Liver (tissue), 9 donors: Measurements from ENCODE around the gene PLLP. TPM values are rescaled to one million over a fixed set of nuclear protein-coding genes. Genes with fewer than 3 reads are reported as not detected.

Experiments used
- DNase-seq: peaks from one replicate; pipeline ENCODE4 v3.0.0-alpha.2; 2017; ENCODE audit warnings: low spot score
- H3K27ac ChIP-seq, 2 donors: one replicate each; pipeline ENCODE4 v1.7.0; 2013; ENCODE audit warnings: inconsistent platforms in 2 of 2, low read length in 2 of 2, control low read depth in 1 of 2, low read depth in 1 of 2, mild to moderate bottlenecking in 1 of 2
- H3K27me3 ChIP-seq, 4 donors: one replicate each; pipeline versions ENCODE4 v1.6.1 to v1.7.0; 2013; ENCODE audit warnings: low read length in 3 of 4, inconsistent platforms in 1 of 4, mild to moderate bottlenecking in 1 of 4, moderate library complexity in 1 of 4; ENCODE audit not compliant: control insufficient read depth in 4 of 4, insufficient read depth in 4 of 4
- H3K36me3 ChIP-seq, 4 donors: one replicate each; pipeline versions ENCODE4 v1.6.1 to v1.7.0; 2013; ENCODE audit warnings: low read length in 3 of 4, mild to moderate bottlenecking in 3 of 4, low read depth in 1 of 4, moderate library complexity in 1 of 4; ENCODE audit not compliant: control insufficient read depth in 4 of 4, insufficient read depth in 3 of 4
- H3K4me1 ChIP-seq, 4 donors: one replicate each; pipeline versions ENCODE4 v1.6.1 to v1.7.0; 2013; ENCODE audit warnings: low read length in 3 of 4, mild to moderate bottlenecking in 3 of 4, moderate library complexity in 1 of 4; ENCODE audit not compliant: control insufficient read depth in 4 of 4, insufficient read depth in 4 of 4
- H3K4me3 ChIP-seq, 3 donors: one replicate each; pipeline versions ENCODE4 v1.6.1 to v1.7.0; 2013; ENCODE audit warnings: low read length in 3 of 3, control low read depth in 1 of 3, low read depth in 1 of 3, mild to moderate bottlenecking in 1 of 3
- H3K9ac ChIP-seq, 2 donors: one replicate each; pipeline ENCODE4 v1.7.0; 2013; ENCODE audit warnings: low read length in 2 of 2, mild to moderate bottlenecking in 2 of 2, moderate library complexity in 2 of 2, control low read depth in 1 of 2, low read depth in 1 of 2
- H3K9me3 ChIP-seq, 4 donors: one replicate each; pipeline versions ENCODE4 v1.6.1 to v1.7.0; 2013; ENCODE audit warnings: low read length in 3 of 4; ENCODE audit not compliant: control insufficient read depth in 4 of 4
- ATF3 ChIP-seq: IDR thresholded peaks from 2 replicates; pipeline ENCODE4 v1.6.1; 2016; ENCODE audit warnings: antibody characterized with exemption
- CTCF ChIP-seq: fragments of 150-350 bp; IDR thresholded peaks from 2 replicates; pipeline ENCODE4 v1.5.1; 2017; ENCODE audit warnings: improper control_type of control experiment, low read depth, low read length; ENCODE audit not compliant: missing input control
- EGR1 ChIP-seq, 2 donors: IDR thresholded peaks; 2 replicates each; pipeline ENCODE4 v1.6.1; 2016 to 2018; ENCODE audit warnings: antibody characterized with exemption in 2 of 2, low read depth in 2 of 2
- FOXA1 ChIP-seq: IDR thresholded peaks from 2 replicates; pipeline ENCODE4 v1.6.1; 2016; ENCODE audit warnings: antibody characterized with exemption
- FOXA2 ChIP-seq: IDR thresholded peaks from 2 replicates; pipeline ENCODE4 v1.6.1; 2016; ENCODE audit warnings: antibody characterized with exemption
- GABPA ChIP-seq, 2 donors: IDR thresholded peaks in 1 of 2; conservative IDR thresholded peaks in 1 of 2; 2 replicates each; pipeline ENCODE4 v1.6.1; 2016; ENCODE audit warnings: antibody characterized with exemption in 2 of 2, mild to moderate bottlenecking in 1 of 2, moderate library complexity in 1 of 2
- HNF4A ChIP-seq, 2 donors: conservative IDR thresholded peaks; 2 replicates each; pipeline ENCODE4 v1.6.1; 2016; ENCODE audit warnings: antibody characterized with exemption in 2 of 2, mild to moderate bottlenecking in 2 of 2
- HNF4G ChIP-seq: IDR thresholded peaks from 2 replicates; pipeline ENCODE4 v1.6.1; 2016; ENCODE audit warnings: antibody characterized with exemption
- JUND ChIP-seq, 2 donors: IDR thresholded peaks; 2 replicates each; pipeline ENCODE4 v1.6.1; 2016; ENCODE audit warnings: antibody characterized with exemption in 2 of 2
- MAX ChIP-seq: IDR thresholded peaks from 2 replicates; pipeline ENCODE4 v1.6.1; 2016; ENCODE audit warnings: antibody characterized with exemption
- NR2F2 ChIP-seq: IDR thresholded peaks from 2 replicates; pipeline ENCODE4 v1.6.1; 2016; ENCODE audit warnings: antibody characterized with exemption
- RAD21 ChIP-seq, 2 donors: IDR thresholded peaks; 2 replicates each; pipeline ENCODE4 v1.6.1; 2016; ENCODE audit warnings: antibody characterized with exemption in 2 of 2, mild to moderate bottlenecking in 2 of 2
- REST ChIP-seq: IDR thresholded peaks from 2 replicates; pipeline ENCODE4 v1.6.1; 2016; ENCODE audit warnings: antibody characterized with exemption, mild to moderate bottlenecking
- RXRA ChIP-seq, 2 donors: IDR thresholded peaks; 2 replicates each; pipeline ENCODE4 v1.6.1; 2017 to 2018; ENCODE audit warnings: antibody characterized with exemption in 2 of 2, mild to moderate bottlenecking in 1 of 2
- SP1 ChIP-seq: IDR thresholded peaks from 2 replicates; pipeline ENCODE4 v1.6.1; 2018; ENCODE audit warnings: antibody characterized with exemption, mild to moderate bottlenecking
- TAF1 ChIP-seq: conservative IDR thresholded peaks from 2 replicates; pipeline ENCODE4 v1.6.1; 2016; ENCODE audit warnings: antibody characterized with exemption, mild to moderate bottlenecking
- YY1 ChIP-seq: IDR thresholded peaks from 2 replicates; pipeline ENCODE4 v1.6.1; 2016; ENCODE audit warnings: antibody characterized with exemption, mild to moderate bottlenecking
- ZBTB33 ChIP-seq: IDR thresholded peaks from 2 replicates; pipeline ENCODE4 v1.6.1; 2016; ENCODE audit warnings: antibody characterized with exemption
- WGBS: extraction: QIAGEN DNeasy Blood & Tissue Kit; methylation state at CpG from one replicate; pipeline ENCODE4 v1.1.7; 2013; 5-methylcytosine and 5-hydroxymethylcytosine counted together
- polyA plus RNA-seq, 2 donors: library from polyadenylated mRNA; stranded (reverse) in 1 of 2; unstranded in 1 of 2; fragments of 200-250 nt in 1 of 2; fragments of >200 nt in 1 of 2; fragmentation: Nextera tagmentation in 1 of 2; extraction: Ambion mirVana in 1 of 2; gene quantifications; one replicate each; pipeline versions ENCODE4 v1.2.1 to v1.2.3, GENCODE V29; 2013 to 2015
- total RNA-seq, 2 donors: library from RNA; depleted of rRNA; stranded (reverse); fragments of >200 nt; gene quantifications; one replicate each; pipeline ENCODE4 v1.2.3, GENCODE V29; 2014
- donor health status: healthy.
- donor health status: healthy.
- donor health status: healthy.
- donor health status: healthy.
- donor health status: healthy.

The PLLP gene
- total and polyA plus RNA-seq, 4 donors: 1.4 to 5.2 (median 2.7) TPM

GRCh38 chr16:57307365-57307764, 22.9 kb upstream of the PLLP start:
- Histone ChIP-seq H3K36me3 (no peaks in the 10 kb centered on the region), H3K4me1 (peaks cover 8 to 22% (median 14%) of the 10 kb centered on the region in 4 donors), H3K27me3 (no peaks in the 10 kb centered on the region), H3K9me3 (no peaks in the 10 kb centered on the region), H3K27ac (no peak overlapping the region), H3K9ac (no peak overlapping the region), H3K4me3 (no peak overlapping the region)
- TF ChIP-seq GABPA (IDR thresholded peaks at IDR 0.05 in 1 of 2, conservative IDR thresholded peaks at IDR 0.05 in 1 of 2) (no peak), RXRA (IDR thresholded peaks at IDR 0.05) (no peak), MAX (no peak), FOXA2 (no peak), NR2F2 (no peak), EGR1 (IDR thresholded peaks at IDR 0.05; ENCODE audit: low read depth in 2 of 2) (no peak), CTCF (no peak), FOXA1 (no peak), HNF4G (no peak), RAD21 (IDR thresholded peaks at IDR 0.05) (no peak), JUND (IDR thresholded peaks at IDR 0.05) (no peak), REST (no peak), YY1 (no peak), SP1 (no peak), TAF1 (no peak), HNF4A (conservative IDR thresholded peaks at IDR 0.05) (no peak), ATF3 (no peak), ZBTB33 (no peak)
- WGBS: 80% methylated on average over 5 of the region's 5 CpGs
- DNase-seq: no peak
